22Rv1 (cell line): Measurements from ENCODE around the gene SUPT5H.

Experiments
- CTCF ChIP-seq: fragments of 450-650 bp; IDR thresholded peaks from 2 replicates; pipeline ENCODE4 v1.5.1; 2017; ENCODE audit warnings: mild to moderate bottlenecking
- ZFX ChIP-seq: fragments of 450-650 bp; IDR thresholded peaks from 2 replicates; pipeline ENCODE4 v1.6.1; 2017; ENCODE audit warnings: antibody characterized with exemption, borderline replicate concordance

GRCh38 chr19:39398297-39398864 lies 47.0 kb upstream of the SUPT5H start:
- TF ChIP-seq CTCF (no peak), ZFX (no peak)
